ENCODE results near the gene PNLIPRP1.

Gene PNLIPRP1

GRCh38 chr10:116602648-116603400 lies 12.1 kb downstream of the PNLIPRP1 start:
- DNase-seq, result peak; percentile 9 to 11

GRCh38 chr10:116606061-116606483 lies 15.3 kb downstream of the PNLIPRP1 start:
- no peak for DNase-seq

GRCh38 chr10:116607336-116607735 lies 16.6 kb downstream of the PNLIPRP1 start:
- DNase-seq, result no peak

- DNase-seq, result peak in 1 of 2 experiments; percentile 13
These were observed 18.2 kb downstream of the PNLIPRP1 start for GRCh38 chr10:116608686-116609594.

GRCh38 chr10:116610443-116611152 lies 19.8 kb downstream of the PNLIPRP1 start:
- no peak for DNase-seq

- no peak for DNase-seq
These were observed 20.4 kb downstream of the PNLIPRP1 start for GRCh38 chr10:116611153-116611545.

GRCh38 chr10:116612107-116612769 lies 21.5 kb downstream of the PNLIPRP1 start:
- no peak for DNase-seq

- no peak for DNase-seq
These were observed 22.7 kb downstream of the PNLIPRP1 start for GRCh38 chr10:116613471-116613870.

GRCh38 chr10:116614796-116615195 lies 24.0 kb downstream of the PNLIPRP1 start:
- no peak for DNase-seq

GRCh38 chr10:116615199-116615776 lies 24.5 kb downstream of the PNLIPRP1 start:
- DNase-seq, result no peak

- DNase-seq, result no peak
These were observed 30.0 kb downstream of the PNLIPRP1 start, which contains the start of gene PNLIPRP2 for GRCh38 chr10:116620423-116621400. TSS of gene PNLIPRP2 (plus strand) at chr10:116620953.

- DNase-seq, result no peak
These were observed 30.7 kb downstream of the PNLIPRP1 start for GRCh38 chr10:116621476-116621875.

GRCh38 chr10:116621934-116622655 lies 31.3 kb downstream of the PNLIPRP1 start:
- DNase-seq, result no peak

GRCh38 chr10:116625845-116626244 lies 35.1 kb downstream of the PNLIPRP1 start:
- DNase-seq, result no peak

- no peak for DNase-seq
These were observed 36.1 kb downstream of the PNLIPRP1 start for GRCh38 chr10:116626815-116627214.

GRCh38 chr10:116627386-116627933 lies 36.7 kb downstream of the PNLIPRP1 start:
- DNase-seq, result peak in 1 of 2 experiments; percentile 66

- no peak for DNase-seq
These were observed 38.6 kb downstream of the PNLIPRP1 start for GRCh38 chr10:116629340-116629739.

- no peak for DNase-seq
These were observed 39.3 kb downstream of the PNLIPRP1 start for GRCh38 chr10:116630020-116630419.

- DNase-seq, result no peak
These were observed 41.1 kb downstream of the PNLIPRP1 start for GRCh38 chr10:116631871-116632295.
